Karpas-422 (cell line): Measurements from ENCODE around the gene PPP2R5E. TPM values are rescaled to one million over a fixed set of nuclear protein-coding genes. Genes with fewer than 3 reads are reported as not detected.

ENCODE experiments used
- DNase-seq: peaks from one replicate; pipeline ENCODE4 v3.0.0-alpha.2; 2015
- H2AFZ ChIP-seq: fragments of 200-600 bp; sonication (generic); 2 replicates; pipeline ENCODE4 v1.6.1; 2014; ENCODE audit warnings: antibody characterized with exemption, low read length, mixed read lengths
- H3K27ac ChIP-seq: fragments of 200-600 bp; sonication (generic); 2 replicates; pipeline ENCODE4 v1.5.1; 2014; ENCODE audit warnings: mild to moderate bottlenecking, low read length, moderate library complexity
- H3K27me3 ChIP-seq: fragments of 200-600 bp; sonication (generic); 2 replicates; pipeline ENCODE4 v1.6.1; 2014; ENCODE audit warnings: low read length, mixed read lengths
- H3K36me3 ChIP-seq: fragments of 200-600 bp; sonication (generic); 2 replicates; pipeline ENCODE4 v1.6.1; 2014; ENCODE audit warnings: low read length, mixed read lengths; ENCODE audit not compliant: insufficient read depth
- H3K4me1 ChIP-seq: fragments of 200-600 bp; sonication (generic); 2 replicates; pipeline ENCODE4 v1.6.1; 2014; ENCODE audit warnings: mild to moderate bottlenecking, low read length, mixed read lengths
- H3K4me2 ChIP-seq: fragments of 200-600 bp; sonication (generic); 2 replicates; pipeline ENCODE4 v1.6.1; 2014; ENCODE audit warnings: low read length, low read depth, mild to moderate bottlenecking; ENCODE audit not compliant: poor library complexity, severe bottlenecking
- H3K4me3 ChIP-seq: fragments of 200-600 bp; sonication (generic); 2 replicates; pipeline ENCODE4 v1.5.1; 2014; ENCODE audit warnings: mild to moderate bottlenecking, antibody characterized with exemption, low read length, mixed read lengths
- H3K79me2 ChIP-seq: fragments of 200-600 bp; sonication (generic); 2 replicates; pipeline ENCODE4 v1.6.1; 2014; ENCODE audit warnings: mild to moderate bottlenecking, low read length, mixed read lengths
- H3K9ac ChIP-seq: fragments of 200-600 bp; sonication (generic); 2 replicates; pipeline ENCODE4 v1.6.0; 2014; ENCODE audit warnings: low read length
- H3K9me2 ChIP-seq: fragments of 200-600 bp; sonication (generic), shearing (Covaris generic); replicated peaks from 2 replicates; pipeline ENCODE4 v1.6.0; 2014; ENCODE audit warnings: mild to moderate bottlenecking, low read length, moderate library complexity; ENCODE audit not compliant: insufficient read depth
- H3K9me3 ChIP-seq: fragments of 300-700, 200-600 bp; sonication (generic); 2 replicates; pipeline ENCODE4 v1.6.1; 2014; ENCODE audit warnings: low read length, mixed read lengths
- H4K20me1 ChIP-seq: fragments of 200-600 bp; sonication (generic); 2 replicates; pipeline ENCODE4 v1.6.1; 2014; ENCODE audit warnings: mild to moderate bottlenecking, antibody characterized with exemption, low read length, low read depth; ENCODE audit not compliant: insufficient read depth
- total RNA-seq: library from RNA; depleted of rRNA; stranded (reverse); fragments of >200 nt; shearing (Covaris generic); gene quantifications from 2 replicates; pipeline ENCODE4 v1.2.3, GENCODE V29; 2014; ENCODE audit warnings: low replicate concordance

Gene PPP2R5E
- total RNA-seq, 1 experiment from 2014 or later, result 58.3 TPM

- Histone ChIP-seq H3K27ac (0 out of 2 replicates have a peak overlapping the region, but pooled peaks have one; percentile 8), H3K9me2 (no peaks in the 10 kb centered on the region), H3K4me1 (peaks cover 20% of the 10 kb centered on the region), H3K36me3 (no peaks in the 10 kb centered on the region), H4K20me1 (no peaks in the 10 kb centered on the region), H3K9me3 (no peaks in the 10 kb centered on the region), H3K79me2 (peaks cover 95% of the 10 kb centered on the region), H3K27me3 (no peaks in the 10 kb centered on the region), H3K4me3 (no peak overlapping the region), H2AFZ (no peak overlapping the region), H3K4me2 (no peak overlapping the region), H3K9ac (no peak overlapping the region)
- DNase-seq, result no peak
These were observed 75.6 kb downstream of the PPP2R5E start for GRCh38 chr14:63467440-63468072.

GRCh38 chr14:63465347-63465746 lies 77.8 kb downstream of the PPP2R5E start:
- H2AFZ ChIP-seq, result no peak overlapping the region
- H3K4me2 ChIP-seq, result no peak overlapping the region
- no peaks in the 10 kb centered on the region for H3K9me3 ChIP-seq
- no peaks in the 10 kb centered on the region for H3K36me3 ChIP-seq
- H3K4me3 ChIP-seq, result no peak overlapping the region
- DNase-seq, result no peak
- H3K27ac ChIP-seq, result no peak overlapping the region
- no peaks in the 10 kb centered on the region for H4K20me1 ChIP-seq
- no peaks in the 10 kb centered on the region for H3K27me3 ChIP-seq
- no peak overlapping the region for H3K9ac ChIP-seq
- peaks cover 94% of the 10 kb centered on the region for H3K79me2 ChIP-seq
- no peaks in the 10 kb centered on the region for H3K9me2 ChIP-seq
- peaks cover 11% of the 10 kb centered on the region; the same call in 1 of the 2 replicates for H3K4me1 ChIP-seq

GRCh38 chr14:63460680-63461369 lies 82.4 kb downstream of the PPP2R5E start:
- no peaks in the 10 kb centered on the region for H4K20me1 ChIP-seq
- H3K4me3 ChIP-seq, result no peak overlapping the region
- H3K36me3 ChIP-seq, result no peaks in the 10 kb centered on the region
- no peaks in the 10 kb centered on the region for H3K27me3 ChIP-seq
- no peaks in the 10 kb centered on the region for H3K9me2 ChIP-seq
- DNase-seq, result no peak
- H3K9ac ChIP-seq, result no peak overlapping the region
- no peaks in the 10 kb centered on the region for H3K9me3 ChIP-seq
- peaks cover 16% of the 10 kb centered on the region for H3K4me1 ChIP-seq
- H3K4me2 ChIP-seq, result no peak overlapping the region
- H2AFZ ChIP-seq, result no peak overlapping the region
- no peak overlapping the region for H3K27ac ChIP-seq
- H3K79me2 ChIP-seq, result peaks cover 94% of the 10 kb centered on the region

GRCh38 chr14:63459738-63460137 lies 83.4 kb downstream of the PPP2R5E start:
- Histone ChIP-seq H3K9ac (no peak overlapping the region), H3K4me3 (no peak overlapping the region), H3K4me1 (peaks cover 26% of the 10 kb centered on the region), H3K27ac (no peak overlapping the region), H2AFZ (no peak overlapping the region), H4K20me1 (no peaks in the 10 kb centered on the region), H3K79me2 (peaks cover 94% of the 10 kb centered on the region), H3K27me3 (no peaks in the 10 kb centered on the region), H3K9me2 (no peaks in the 10 kb centered on the region), H3K36me3 (no peaks in the 10 kb centered on the region), H3K9me3 (no peaks in the 10 kb centered on the region), H3K4me2 (no peak overlapping the region)
- no peak for DNase-seq

- no peaks in the 10 kb centered on the region for H3K9me3 ChIP-seq
- H3K27me3 ChIP-seq, result no peaks in the 10 kb centered on the region
- H3K4me1 ChIP-seq, result peaks cover 30% of the 10 kb centered on the region
- H2AFZ ChIP-seq, result no peak overlapping the region
- H3K4me2 ChIP-seq, result no peak overlapping the region
- no peak for DNase-seq
- no peak overlapping the region for H3K27ac ChIP-seq
- peaks cover 4% of the 10 kb centered on the region; the same call in 1 of the 2 replicates for H3K36me3 ChIP-seq
- peaks cover 100% of the 10 kb centered on the region for H3K79me2 ChIP-seq
- H3K9me2 ChIP-seq, result no peaks in the 10 kb centered on the region
- no peak overlapping the region for H3K9ac ChIP-seq
- no peak overlapping the region for H3K4me3 ChIP-seq
- H4K20me1 ChIP-seq, result no peaks in the 10 kb centered on the region
These were observed 85.7 kb downstream of the PPP2R5E start for GRCh38 chr14:63457498-63457897.

GRCh38 chr14:63454863-63455622 lies 88.1 kb downstream of the PPP2R5E start:
- no peak overlapping the region for H2AFZ ChIP-seq
- H3K4me3 ChIP-seq, result no peak overlapping the region
- peak; percentile 66 for DNase-seq
- no peaks in the 10 kb centered on the region for H3K9me2 ChIP-seq
- H3K36me3 ChIP-seq, result peaks cover 13% of the 10 kb centered on the region
- H3K9ac ChIP-seq, result peak overlapping the region; percentile 15; the same call in 1 of the 2 replicates
- H3K4me1 ChIP-seq, result peaks cover 30% of the 10 kb centered on the region
- H3K79me2 ChIP-seq, result peaks cover 99% of the 10 kb centered on the region
- H3K4me2 ChIP-seq, result peak overlapping the region; percentile 21
- no peaks in the 10 kb centered on the region for H4K20me1 ChIP-seq
- H3K27ac ChIP-seq, result peak overlapping the region; percentile 63
- H3K27me3 ChIP-seq, result no peaks in the 10 kb centered on the region
- H3K9me3 ChIP-seq, result no peaks in the 10 kb centered on the region

GRCh38 chr14:63454436-63454835 lies 88.7 kb downstream of the PPP2R5E start:
- Histone ChIP-seq H3K36me3 (peaks cover 13% of the 10 kb centered on the region), H3K9me3 (no peaks in the 10 kb centered on the region), H3K79me2 (peaks cover 99% of the 10 kb centered on the region), H3K4me3 (no peak overlapping the region), H3K9me2 (no peaks in the 10 kb centered on the region), H3K9ac (no peak overlapping the region), H3K27ac (peak overlapping the region; percentile 63), H3K4me2 (peak overlapping the region; percentile 21), H3K4me1 (peaks cover 30% of the 10 kb centered on the region), H3K27me3 (no peaks in the 10 kb centered on the region), H4K20me1 (no peaks in the 10 kb centered on the region), H2AFZ (no peak overlapping the region)
- no peak for DNase-seq

- Histone ChIP-seq H3K4me1 (peaks cover 30% of the 10 kb centered on the region), H3K79me2 (peaks cover 99% of the 10 kb centered on the region), H3K9ac (no peak overlapping the region), H2AFZ (no peak overlapping the region), H3K4me2 (no peak overlapping the region), H3K36me3 (peaks cover 13% of the 10 kb centered on the region), H3K4me3 (no peak overlapping the region), H3K9me3 (no peaks in the 10 kb centered on the region), H3K9me2 (no peaks in the 10 kb centered on the region), H3K27ac (no peak overlapping the region), H3K27me3 (no peaks in the 10 kb centered on the region), H4K20me1 (no peaks in the 10 kb centered on the region)
- no peak for DNase-seq
These were observed 89.7 kb downstream of the PPP2R5E start for GRCh38 chr14:63453443-63453936.
